D721Med (cell line): Measurements from ENCODE around the gene SAMMSON.

Experiments used
- DNase-seq: peaks from one replicate; pipeline ENCODE4 v3.0.0; 2011; ENCODE audit warnings: low spot score; ENCODE audit not compliant: insufficient read length
- FAIRE-seq: peaks from 2 replicates; lab custom pipeline; 2011; peaks lifted over from hg19 to GRCh38; lab: Jason Lieb, UNC
- CTCF ChIP-seq: IDR thresholded peaks from 2 replicates; pipeline ENCODE4 v1.5.1; 2012; ENCODE audit warnings: mild to moderate bottlenecking, control low read depth; ENCODE audit not compliant: insufficient read depth; ENCODE audit errors: missing control alignments

SAMMSON gene

GRCh38 chr3:69970827-69971226 lies 28.7 kb upstream of the SAMMSON start:
- no peak for FAIRE-seq
- TF ChIP-seq CTCF = no peak
- DNase-seq = no peak

- FAIRE-seq (no peak), DNase-seq (no peak)
- TF ChIP-seq CTCF = no peak
Observed at GRCh38 chr3:69972672-69973071, 26.9 kb upstream of the SAMMSON start.

GRCh38 chr3:69976021-69976420 lies 23.5 kb upstream of the SAMMSON start:
- FAIRE-seq = no peak

GRCh38 chr3:69983546-69984265 lies 15.8 kb upstream of the SAMMSON start:
- DNase-seq = no peak
- TF ChIP-seq CTCF = no peak
- no peak for FAIRE-seq

More at GRCh38 chr3:69976021-69976420, 23.5 kb upstream of the SAMMSON start:
- DNase-seq = no peak
- TF ChIP-seq CTCF = no peak

GRCh38 chr3:69985266-69985665 lies 14.3 kb upstream of the SAMMSON start:
- no peak for TF ChIP-seq CTCF
- DNase-seq = no peak
- FAIRE-seq = no peak

GRCh38 chr3:69986419-69986818 lies 13.1 kb upstream of the SAMMSON start:
- TF ChIP-seq CTCF = no peak
- FAIRE-seq (no peak), DNase-seq (no peak)

GRCh38 chr3:69987833-69988232 lies 11.7 kb upstream of the SAMMSON start:
- TF ChIP-seq CTCF = no peak
- FAIRE-seq (no peak), DNase-seq (no peak)
